Endothelial cell of umbilical vein (primary cell): ENCODE measurements around the gene ZC3H12C. TPM values are rescaled to one million over a fixed set of nuclear protein-coding genes. Genes with fewer than 3 reads are reported as not detected.

Experiments
- BruUV-seq: library from RNA; stranded (reverse); fragments of 400-500 nt; replicated peaks from 2 replicates; lab custom pipeline; 2021; lab: Mats Ljungman, UMichigan
- CTCF ChIA-PET: fragments of 300-600, 350-600 bp; sonication (Branson Sonifier 250); formaldehyde crosslinking; loops from one replicate; lab custom pipeline; 2021; ENCODE audit warnings: antibody characterized with exemption, inconsistent platforms; lab: Charles Lee
- POLR2A ChIA-PET: fragments of 300-600, 350-600 bp; sonication (Branson Sonifier 250); formaldehyde crosslinking; loops from one replicate; lab custom pipeline; 2021; ENCODE audit warnings: antibody characterized with exemption, inconsistent platforms; lab: Charles Lee
- DNase-seq: peaks from one replicate; pipeline ENCODE4 v3.0.0-alpha.2; 2011; ENCODE audit warnings: low read depth, low spot score
- FAIRE-seq: peaks from 2 replicates; lab custom pipeline; 2011; peaks lifted over from hg19 to GRCh38; lab: Jason Lieb, UNC
- H2AFZ ChIP-seq: 2 replicates; pipeline ENCODE4 v1.6.0; 2012; ENCODE audit warnings: low read depth, low read length, control low read depth, inconsistent platforms
- H3K27ac ChIP-seq: 2 replicates; pipeline ENCODE4 v1.5.1; 2011; ENCODE audit warnings: low read depth, mild to moderate bottlenecking, control low read depth, low read length, moderate library complexity; ENCODE audit not compliant: insufficient read depth
- H3K27me3 ChIP-seq, 2 experiments: 2 replicates each; pipeline versions ENCODE4 v1.6.0 to v1.6.1; 2011; ENCODE audit warnings: low read length in 2 of 2, mixed read lengths in 1 of 2; ENCODE audit not compliant: control insufficient read depth in 2 of 2, insufficient read depth in 2 of 2
- H3K36me3 ChIP-seq, 2 experiments: 2 replicates in 1 of 2; 3 replicates in 1 of 2; pipeline ENCODE4 v1.5.1; 2011; ENCODE audit warnings: low read length in 2 of 2, mild to moderate bottlenecking in 1 of 2, moderate library complexity in 1 of 2; ENCODE audit not compliant: control insufficient read depth in 2 of 2, insufficient read depth in 2 of 2; ENCODE audit errors: extremely low read depth in 1 of 2
- H3K4me1 ChIP-seq: 3 replicates; pipeline ENCODE4 v1.5.1; 2011; ENCODE audit warnings: mild to moderate bottlenecking, low read length; ENCODE audit not compliant: control insufficient read depth, insufficient read depth; ENCODE audit errors: extremely low read depth
- H3K4me2 ChIP-seq: 2 replicates; pipeline ENCODE4 v1.6.1; 2011; ENCODE audit warnings: low read length, control low read depth, mixed read lengths; ENCODE audit not compliant: insufficient read depth
- H3K4me3 ChIP-seq, 3 experiments: fragments of 200-600 bp in 1 of 3; sonication (generic), shearing (Covaris generic) in 1 of 3; replicated peaks in 1 of 3; 2 replicates each; pipeline ENCODE4 v1.5.1; 2011 to 2016; ENCODE audit warnings: control low read depth in 3 of 3, low read length in 3 of 3, mild to moderate bottlenecking in 2 of 3, inconsistent platforms in 1 of 3, low read depth in 1 of 3, moderate library complexity in 1 of 3; ENCODE audit not compliant: insufficient read depth in 1 of 3
- H3K79me2 ChIP-seq: 2 replicates; pipeline ENCODE4 v1.6.0; 2012; ENCODE audit warnings: low read length, inconsistent platforms; ENCODE audit not compliant: control insufficient read depth, insufficient read depth
- H3K9ac ChIP-seq: replicated peaks from 2 replicates; pipeline ENCODE3; 2011; ENCODE audit warnings: low read length, control low read depth; ENCODE audit not compliant: insufficient read depth; ENCODE audit errors: extremely low read depth
- H3K9me1 ChIP-seq: replicated peaks from 3 replicates; pipeline ENCODE4 v1.6.0; 2011; ENCODE audit warnings: mild to moderate bottlenecking, low read length; ENCODE audit not compliant: control insufficient read depth, insufficient read depth; ENCODE audit errors: extremely low read depth
- H3K9me3 ChIP-seq: replicated peaks from 2 replicates; pipeline ENCODE4 v1.5.1; 2012; ENCODE audit warnings: low read length, inconsistent platforms; ENCODE audit not compliant: control insufficient read depth, insufficient read depth
- H4K20me1 ChIP-seq: replicated peaks from 2 replicates; pipeline ENCODE3; 2011; ENCODE audit warnings: mild to moderate bottlenecking, low read length; ENCODE audit not compliant: control insufficient read depth, insufficient read depth; ENCODE audit errors: extremely low read depth
- CTCF ChIP-seq, 2 donors: IDR thresholded peaks; 1 replicate in 1 of 2; 2 replicates in 1 of 2; pipeline ENCODE4 v1.5.1; 2011; ENCODE audit warnings: low read length in 2 of 2, mild to moderate bottlenecking in 2 of 2, moderate library complexity in 2 of 2, control low read depth in 1 of 2, inconsistent platforms in 1 of 2, low read depth in 1 of 2; ENCODE audit not compliant: insufficient read depth in 1 of 2; ENCODE audit errors: extremely low read depth in 1 of 2
- EZH2 ChIP-seq: IDR thresholded peaks from 2 replicates; pipeline ENCODE4 v1.6.1; 2012; ENCODE audit warnings: borderline replicate concordance, low read depth, mild to moderate bottlenecking, moderate library complexity, low read length, inconsistent platforms; ENCODE audit not compliant: severe bottlenecking
- FOS ChIP-seq: IDR thresholded peaks from 2 replicates; pipeline ENCODE4 v1.6.1; 2011; ENCODE audit warnings: mild to moderate bottlenecking, low read length, moderate library complexity, borderline replicate concordance; ENCODE audit not compliant: insufficient read depth
- GATA2 ChIP-seq: IDR thresholded peaks from 2 replicates; pipeline ENCODE4 v1.7.0; 2011; ENCODE audit warnings: low read depth, mild to moderate bottlenecking, moderate library complexity, mixed read lengths, low read length; ENCODE audit not compliant: insufficient read length, insufficient read depth
- JUN ChIP-seq: IDR thresholded peaks from 2 replicates; pipeline ENCODE4 v1.6.1; 2011; ENCODE audit warnings: borderline replicate concordance, low read depth; ENCODE audit not compliant: insufficient read length, insufficient read depth
- MAX ChIP-seq: IDR thresholded peaks from 2 replicates; pipeline ENCODE4 v1.6.1; 2011; ENCODE audit not compliant: insufficient read depth, insufficient read length
- MYC ChIP-seq: IDR thresholded peaks from one replicate; pipeline ENCODE4 v1.6.1; 2011; ENCODE audit warnings: mild to moderate bottlenecking, low read depth, low read length
- POLR2A ChIP-seq: IDR thresholded peaks from 2 replicates; pipeline ENCODE4 v1.6.1; 2012; ENCODE audit warnings: low read depth, mild to moderate bottlenecking, control low read depth, low read length
- POLR2AphosphoS5 ChIP-seq: IDR thresholded peaks from 2 replicates; pipeline ENCODE4 v1.6.1; 2012; ENCODE audit warnings: low read depth, mild to moderate bottlenecking, control low read depth, low read length, moderate library complexity; ENCODE audit not compliant: insufficient read depth
- dilution Hi-C: fragments of 300-500 bp; cut with MboI; formaldehyde crosslinking; loops from one replicate; pipeline ENCODE4 v1.15.0; 2019; ENCODE audit warnings: low sequenced_read_pairs; ENCODE audit not compliant: extremely low pct_ligation_motif_present
- intact Hi-C: fragments of 100-400 bp; cut with micrococcal nuclease; formaldehyde crosslinking; loops from one replicate; pipeline ENCODE4 v1.10.0; 2022
- polyA plus RNA-seq, 4 experiments: library from polyadenylated mRNA; depleted of rRNA in 3 of 4; stranded (reverse) in 3 of 4; unstranded in 1 of 4; fragments of >200 nt; gene quantifications; 2 replicates each; pipeline versions ENCODE4 v1.2.1 to v1.2.3, GENCODE V29; 2011 to 2012; ENCODE audit warnings: missing spikeins in 1 of 4
- total RNA-seq: library from RNA; stranded (reverse); gene quantifications from 2 replicates; pipeline ENCODE4 v1.2.3, GENCODE V29; 2021

Gene ZC3H12C
- total and polyA plus RNA-seq, 2 donors (not counting 3 experiments of a cell fraction or from before 2014, with no cell fraction given), result 5.5 to 14.7 TPM

GRCh38 chr11:110106713-110107274 lies 13.6 kb downstream of the ZC3H12C start:
- Histone ChIP-seq H3K79me2 (peaks cover 75% of the 10 kb centered on the region), H3K9ac (no peak overlapping the region), H3K4me2 (no peak overlapping the region), H3K27ac (no peak overlapping the region), H3K4me1 (peaks cover 3% of the 10 kb centered on the region), H4K20me1 (peaks cover 3% of the 10 kb centered on the region), H3K9me1 (no peaks in the 10 kb centered on the region), H3K9me3 (no peaks in the 10 kb centered on the region), H3K36me3 (no peaks in the 10 kb centered on the region), H2AFZ (no peak overlapping the region), H3K4me3 (no peak overlapping the region), H3K27me3 (no peaks in the 10 kb centered on the region)
- dilution Hi-C loops (no loop called here), intact Hi-C loops (no loop called here)
- FAIRE-seq (no peak), DNase-seq (no peak)
- no peak for TF ChIP-seq CTCF (IDR thresholded peaks at IDR 0.05; ENCODE audit: extremely low read depth in 1 of 2, insufficient read depth in 1 of 2, low read depth in 1 of 2, low read length in 2 of 2)
- no peak for TF ChIP-seq FOS
- no peak for TF ChIP-seq POLR2A
- no peak for TF ChIP-seq GATA2
- no peak for TF ChIP-seq MAX
- no peak for TF ChIP-seq JUN
- no peak for TF ChIP-seq MYC
- no peak for TF ChIP-seq POLR2AphosphoS5
- TF ChIP-seq EZH2, result no peak
- ChIA-PET CTCF (no interaction called here), POLR2A (no interaction called here)
- no TSS peak for BruUV-seq
